GM18511 (cell line): ENCODE measurements around the gene PPRC1.

Experiments
- ATAC-seq: cut with Tn5 transposase; IDR thresholded peaks from one replicate; pipeline ENCODE4 v1.9.1; 2021; ENCODE audit warnings: mild to moderate bottlenecking, moderate library complexity; ENCODE audit not compliant: unreplicated experiment

Gene PPRC1

DNA sequence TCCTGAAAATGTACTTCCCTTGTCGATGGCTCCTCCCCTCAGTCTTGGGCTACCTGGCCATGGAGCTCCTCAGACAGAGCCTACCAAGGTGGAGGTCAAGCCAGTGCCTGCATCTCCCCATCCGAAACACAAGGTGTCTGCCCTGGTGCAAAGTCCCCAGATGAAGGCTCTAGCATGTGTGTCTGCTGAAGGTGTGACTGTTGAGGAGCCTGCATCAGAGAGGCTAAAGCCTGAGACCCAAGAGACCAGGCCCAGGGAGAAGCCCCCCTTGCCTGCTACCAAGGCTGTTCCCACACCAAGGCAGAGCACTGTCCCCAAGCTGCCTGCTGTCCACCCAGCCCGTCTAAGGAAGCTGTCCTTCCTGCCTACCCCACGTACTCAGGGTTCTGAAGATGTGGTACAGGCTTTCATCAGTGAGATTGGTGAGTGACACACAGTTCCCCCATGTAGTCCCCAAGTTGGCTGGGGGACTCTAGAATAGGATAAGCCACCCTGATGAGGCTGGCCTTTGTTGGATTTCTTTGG is 8.8 kb downstream of the PPRC1 start:
- no peak for ATAC-seq

GRCh38 chr10:102146971-102147428 is 14.2 kb downstream of the PPRC1 start:
- no peak for ATAC-seq

- no peak for ATAC-seq
Observed at GRCh38 chr10:102147561-102147960, 14.7 kb downstream of the PPRC1 start.

DNA sequence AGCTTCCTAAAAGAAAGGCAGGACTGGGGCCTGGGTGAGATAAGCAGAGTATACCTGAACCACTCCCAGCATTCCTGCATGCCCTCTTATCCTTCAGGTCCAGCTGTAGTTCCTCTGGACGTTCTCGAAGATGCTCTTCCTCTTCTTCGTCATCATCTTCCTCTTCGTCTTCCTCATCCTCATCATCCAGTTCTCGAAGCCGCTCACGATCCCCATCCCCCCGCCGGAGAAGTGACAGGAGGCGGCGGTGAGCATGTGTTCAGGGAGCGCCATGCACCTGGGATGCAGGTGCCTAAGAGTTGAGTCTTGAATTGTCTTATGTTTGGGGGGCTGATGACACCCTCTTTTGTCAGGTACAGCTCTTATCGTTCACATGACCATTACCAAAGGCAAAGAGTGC is 15.4 kb downstream of the PPRC1 start:
- ATAC-seq, result no peak

GRCh38 chr10:102150970-102151773 is 18.3 kb downstream of the PPRC1 start:
- no peak for ATAC-seq

DNA sequence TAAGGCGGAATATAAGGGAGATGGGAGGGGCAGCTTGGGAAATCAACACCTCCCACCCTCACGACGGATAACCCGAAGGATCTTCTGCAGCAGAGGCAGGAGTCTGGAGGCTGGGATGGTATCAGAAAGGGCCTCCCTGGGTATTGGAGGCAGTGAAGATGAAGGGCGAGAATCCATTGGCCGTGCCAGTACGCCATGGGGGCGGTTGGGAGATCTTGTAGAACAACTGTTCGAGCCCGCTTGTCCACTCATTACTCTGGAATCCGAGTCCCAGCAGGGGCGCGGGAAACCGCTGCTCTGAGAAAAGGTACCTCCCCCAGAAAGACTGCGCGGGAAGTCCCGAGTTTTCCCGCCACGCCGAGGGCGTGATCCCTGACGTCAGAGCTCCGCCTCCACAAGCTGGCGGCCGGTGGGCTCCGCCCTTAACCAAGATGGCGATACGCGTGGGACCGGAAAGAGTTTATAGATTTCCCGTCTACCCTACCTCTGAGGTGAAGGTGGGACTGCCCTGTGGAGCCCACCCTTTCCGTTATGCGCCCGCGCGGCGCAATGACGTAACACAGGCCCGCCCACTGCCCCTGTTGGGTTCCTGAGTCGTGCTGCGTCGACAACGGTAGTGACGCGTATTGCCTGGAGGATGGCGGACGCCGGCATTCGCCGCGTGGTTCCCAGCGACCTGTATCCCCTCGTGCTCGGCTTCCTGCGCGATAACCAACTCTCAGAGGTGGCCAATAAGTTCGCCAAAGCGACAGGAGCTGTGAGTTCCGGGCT is 19.1 kb downstream of the PPRC1 start, which contains the start of gene NOLC1:
TSS of gene NOLC1 (plus strand) at position 616 of the 771 bp plus-strand sequence. CDS start at position 638, 22 bp downstream.
- ATAC-seq, result peak; percentile 96

GRCh38 chr10:102152545-102152890 is 19.7 kb downstream of the PPRC1 start:
- ATAC-seq, result peak; percentile 22

GRCh38 chr10:102153093-102153620 is 20.3 kb downstream of the PPRC1 start:
- ATAC-seq, result no peak

GRCh38 chr10:102154466-102155116 is 21.8 kb downstream of the PPRC1 start:
- no peak for ATAC-seq

DNA sequence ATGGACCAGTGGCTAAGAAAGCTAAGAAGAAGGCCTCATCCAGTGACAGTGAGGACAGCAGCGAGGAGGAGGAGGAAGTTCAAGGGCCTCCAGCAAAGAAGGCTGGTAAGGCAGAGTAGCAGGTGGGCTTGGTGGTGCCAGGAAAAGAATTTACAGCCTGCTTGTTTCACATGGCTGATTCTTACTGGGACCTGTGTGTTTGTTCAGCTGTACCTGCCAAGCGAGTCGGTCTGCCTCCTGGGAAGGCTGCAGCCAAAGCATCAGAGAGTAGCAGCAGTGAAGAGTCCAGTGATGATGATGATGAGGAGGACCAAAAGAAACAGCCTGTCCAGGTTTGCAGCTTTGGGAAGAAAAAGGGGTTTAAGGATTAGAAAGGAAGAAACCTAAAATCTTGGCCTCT is 24.4 kb downstream of the PPRC1 start:
- ATAC-seq, result no peak

DNA sequence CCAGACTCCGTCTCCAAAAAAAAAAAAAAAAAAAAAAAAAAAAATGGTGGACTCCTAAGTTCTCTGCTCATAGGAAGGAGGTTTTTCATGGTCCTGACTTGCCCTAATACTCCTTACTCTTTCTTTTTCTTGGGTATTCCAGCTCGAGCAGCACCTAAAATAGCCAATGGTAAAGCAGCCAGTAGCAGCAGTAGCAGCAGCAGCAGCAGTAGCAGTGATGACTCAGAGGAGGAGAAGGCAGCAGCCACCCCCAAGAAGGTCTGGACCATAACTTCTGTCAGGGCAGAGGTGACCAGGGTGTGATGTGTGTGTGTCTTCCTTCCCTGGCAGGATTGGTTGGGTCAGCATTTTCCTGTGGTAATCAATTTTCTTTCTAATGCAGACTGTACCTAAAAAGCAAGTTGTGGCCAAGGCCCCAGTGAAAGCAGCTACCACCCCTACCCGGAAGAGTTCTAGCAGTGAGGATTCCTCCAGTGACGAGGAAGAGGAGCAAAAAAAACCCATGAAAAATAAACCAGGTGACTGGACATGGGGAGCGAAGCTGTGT is 26.3 kb downstream of the PPRC1 start:
- ATAC-seq, result no peak

DNA sequence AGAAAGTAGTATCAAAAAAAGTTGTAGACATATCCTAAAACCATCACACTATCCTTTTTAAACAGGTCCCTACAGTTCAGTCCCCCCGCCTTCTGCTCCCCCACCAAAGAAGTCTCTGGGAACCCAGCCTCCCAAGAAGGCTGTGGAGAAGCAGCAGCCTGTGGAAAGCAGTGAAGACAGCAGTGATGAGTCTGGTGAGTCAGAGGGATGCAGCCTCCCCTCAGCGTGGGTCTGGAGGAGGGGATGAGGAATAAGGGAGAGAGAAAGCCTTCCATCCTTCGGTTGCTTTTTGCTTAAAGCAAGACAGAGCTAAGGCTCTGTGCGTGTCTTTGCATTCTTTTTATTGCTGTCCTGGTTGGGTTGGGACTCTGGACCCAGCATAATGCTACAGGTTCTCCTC is 27.0 kb downstream of the PPRC1 start:
- no peak for ATAC-seq

- no peak for ATAC-seq
Observed at GRCh38 chr10:102163342-102163989, 30.6 kb downstream of the PPRC1 start.

- ATAC-seq, result no peak
Observed at GRCh38 chr10:102167861-102168260, 35.0 kb downstream of the PPRC1 start.

GRCh38 chr10:102170602-102171001 is 37.8 kb downstream of the PPRC1 start:
- ATAC-seq, result no peak

DNA sequence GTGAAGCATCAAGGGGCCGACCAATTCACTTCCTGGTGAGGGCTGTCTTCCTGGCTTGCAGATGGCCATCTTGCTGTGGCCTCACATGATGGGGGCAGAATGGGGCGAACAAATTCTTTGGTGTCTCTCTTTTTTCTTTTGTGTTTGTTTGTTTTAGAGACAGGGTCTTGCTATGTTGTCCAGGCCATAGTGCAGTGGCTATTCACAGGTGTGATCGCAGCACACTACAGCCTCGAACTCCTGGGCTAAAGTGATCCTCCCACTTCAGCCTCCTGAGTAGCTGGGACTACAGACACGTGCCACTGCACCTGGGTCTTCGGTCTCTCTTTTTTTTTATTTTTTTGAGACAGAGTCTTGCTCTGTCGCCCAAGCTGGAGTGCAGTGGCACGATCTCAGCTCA is 39.4 kb downstream of the PPRC1 start:
- ATAC-seq, result no peak

DNA sequence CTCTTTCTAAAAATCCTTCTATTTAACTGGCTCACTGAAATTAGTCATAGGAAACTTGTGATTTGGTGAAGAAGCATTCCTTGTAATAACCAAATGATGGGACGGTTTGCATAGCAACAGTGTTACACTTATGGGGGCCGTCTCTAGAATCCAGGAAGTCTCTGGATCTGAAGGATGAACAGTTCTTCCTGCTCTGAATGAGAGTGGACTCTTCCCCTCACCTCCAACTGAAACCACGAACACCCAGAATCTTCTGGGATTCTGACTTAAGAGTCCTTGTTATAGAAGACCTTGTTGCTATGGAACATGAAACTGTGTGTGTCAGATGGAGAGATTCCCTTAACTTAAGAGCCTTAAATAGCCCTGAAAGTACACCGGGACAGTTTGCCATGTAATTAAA is 42.6 kb downstream of the PPRC1 start:
- ATAC-seq, result no peak

DNA sequence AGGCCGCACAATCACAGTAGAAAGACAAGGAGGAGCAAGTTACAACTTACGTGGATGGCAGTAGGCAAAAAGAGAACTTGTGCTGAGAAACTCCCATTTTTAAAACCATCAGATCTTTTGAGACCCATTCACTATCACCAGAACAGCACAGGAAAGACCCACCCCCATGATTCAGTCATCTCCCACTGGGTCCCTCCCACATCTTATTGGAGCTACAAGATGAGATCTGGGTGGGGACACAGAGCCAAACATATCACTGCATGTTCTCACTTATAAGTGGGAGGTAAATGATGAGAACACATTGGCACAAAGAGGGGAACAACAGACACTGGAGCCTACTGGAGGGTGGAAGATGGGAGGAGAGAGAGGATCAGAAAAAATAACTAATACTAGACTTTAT is 51.8 kb downstream of the PPRC1 start:
- no peak for ATAC-seq

DNA sequence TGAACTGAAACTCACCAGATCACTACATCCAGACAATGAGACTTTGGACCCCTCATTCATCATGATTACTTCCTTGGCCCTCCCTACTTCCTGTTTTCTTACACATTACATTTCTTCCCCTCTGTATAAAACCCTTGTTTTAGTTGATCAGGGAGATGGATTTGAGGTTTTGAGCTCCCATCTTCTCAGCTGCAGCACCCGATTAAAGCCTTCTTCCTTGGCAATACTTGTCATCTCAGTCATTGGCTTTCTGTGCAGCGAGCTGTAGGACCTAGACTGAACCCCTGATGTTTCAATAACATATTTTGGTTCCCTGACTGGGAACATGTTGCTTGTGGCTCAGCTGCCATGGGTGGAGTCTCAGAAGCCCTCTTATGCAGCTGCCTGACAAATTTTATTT is 52.4 kb downstream of the PPRC1 start:
- ATAC-seq, result no peak

DNA sequence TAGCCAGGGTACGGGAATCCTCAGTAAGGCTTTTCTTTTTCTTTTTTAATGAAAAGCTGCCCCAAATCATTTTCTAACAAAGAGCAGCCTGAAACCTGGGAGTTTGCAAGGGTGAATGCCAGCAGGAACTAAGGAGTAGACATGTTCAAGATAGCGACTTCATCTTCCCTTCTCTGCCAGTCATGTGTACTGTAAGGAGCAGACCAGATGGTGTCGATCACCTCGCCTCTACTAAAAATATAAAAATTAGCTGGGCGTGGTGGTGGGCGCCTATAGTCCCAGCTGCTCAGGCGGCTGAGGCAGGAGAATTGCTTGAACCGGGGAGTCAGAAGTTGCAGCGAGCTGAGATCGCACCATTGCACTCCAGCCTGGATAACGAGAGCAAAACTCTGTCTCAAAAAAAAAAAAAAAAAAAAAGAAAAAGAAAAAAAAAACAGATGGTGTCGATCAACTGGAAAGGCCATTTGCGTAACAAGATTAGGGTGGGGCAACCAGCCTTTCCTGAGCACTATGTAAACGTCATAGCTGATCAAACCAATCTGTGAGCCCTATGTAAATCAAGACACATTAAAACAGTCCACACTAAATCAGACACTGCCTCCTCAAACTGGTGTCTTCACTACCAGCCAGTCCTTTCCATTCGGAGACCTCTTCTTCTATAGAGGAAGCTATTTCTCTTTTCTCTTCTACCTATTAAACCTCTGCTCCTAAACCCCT is 53.1 kb downstream of the PPRC1 start:
- no peak for ATAC-seq
